HepG2 (cell line): ENCODE measurements around the gene LAMC3.

Experiments
- BRCA1 ChIP-seq: sonication (generic); formaldehyde crosslinking; IDR thresholded peaks from 2 replicates; pipeline ENCODE4 v1.4.0; 2020; ENCODE audit warnings: missing genetic modification reagents
- ETS1 ChIP-seq: sonication (generic); formaldehyde crosslinking; IDR thresholded peaks from 2 replicates; pipeline ENCODE4 v1.4.0; 2020; ENCODE audit warnings: missing genetic modification reagents
- IRF9 ChIP-seq: sonication (generic); formaldehyde crosslinking; IDR thresholded peaks from 2 replicates; pipeline ENCODE4 v1.8.0; 2022; ENCODE audit warnings: missing genetic modification reagents, mild to moderate bottlenecking, borderline replicate concordance
- JUND ChIP-seq: sonication (generic); formaldehyde crosslinking; IDR thresholded peaks from 2 replicates; pipeline ENCODE4 v1.8.0; 2022; ENCODE audit warnings: mild to moderate bottlenecking, missing genetic modification reagents
- KLF16 ChIP-seq, 2 experiments: sonication (generic) in 1 of 2; formaldehyde crosslinking in 1 of 2; IDR thresholded peaks; 2 replicates each; pipeline versions ENCODE4 v1.6.1 to v1.8.0; 2016 to 2023; ENCODE audit warnings: missing genetic modification reagents in 2 of 2, missing compliant biosample characterization in 1 of 2
- POLR2A ChIP-seq, 2 experiments: IDR thresholded peaks; 2 replicates each; pipeline ENCODE4 v1.6.1; 2011; ENCODE audit warnings: low read depth in 2 of 2, low read length in 2 of 2, mild to moderate bottlenecking in 1 of 2, moderate library complexity in 1 of 2; ENCODE audit not compliant: insufficient read depth in 1 of 2
- PREB ChIP-seq: sonication (generic); formaldehyde crosslinking; IDR thresholded peaks from 2 replicates; pipeline ENCODE4 v1.4.0; 2020; ENCODE audit warnings: missing genetic modification reagents
- RXRB ChIP-seq: IDR thresholded peaks from 2 replicates; pipeline ENCODE4 v1.6.1; 2016; ENCODE audit warnings: borderline replicate concordance, missing genetic modification reagents, missing compliant biosample characterization

- TF ChIP-seq PREB (CRISPR knock-in tag) (no peak), IRF9 (CRISPR knock-in tag) (no peak), RXRB (no peak), KLF16 (CRISPR knock-in tag; IDR thresholded peaks at IDR 0.05) (no peak), POLR2A (IDR thresholded peaks at IDR 0.05; ENCODE audit: insufficient read depth in 1 of 2, low read depth in 2 of 2, low read length in 2 of 2) (no peak), BRCA1 (CRISPR knock-in tag) (no peak), ETS1 (CRISPR knock-in tag) (no peak), JUND (CRISPR knock-in tag) (no peak)
These were observed 85.0 kb downstream of the LAMC3 start for GRCh38 chr9:131094015-131094414.
